ENCODE measurements around the gene ULBP1. TPM values are rescaled to one million over a fixed set of nuclear protein-coding genes. Genes with fewer than 3 reads are reported as not detected.
"Not testable (repeated sequence)": the region's sequence is repeated elsewhere in the genome, so short reads cannot be mapped to it uniquely, and the experiment has no call there.

The ULBP1 gene
- polyA plus RNA-seq, 1 donor: 0.03 TPM

- H3K27me3 ChIP-seq (ENCODE audit: control insufficient read depth, insufficient read depth, low read length): peaks cover 61% of the 10 kb centered on the region
- H3K4me1 ChIP-seq (ENCODE audit: control insufficient read depth, insufficient read depth, low read length): no peaks in the 10 kb centered on the region
- H3K36me3 ChIP-seq (ENCODE audit: control insufficient read depth, insufficient read depth, low read length): no peaks in the 10 kb centered on the region
- peak overlapping the region; percentile 60 for H3K4me3 ChIP-seq (ENCODE audit: low read length)
- H3K27ac ChIP-seq (ENCODE audit: low read length): no peak overlapping the region
- DNase-seq: peak; percentile 87 to 91
- WGBS (ENCODE audit: insufficient coverage, low lambda C conversion rate): no CpG with 5 or more reads among the region's 79 CpGs
- peaks cover 5% of the 10 kb centered on the region for H3K9me3 ChIP-seq (ENCODE audit: control insufficient read depth, low read depth, low read length)
These were observed 41.3 kb downstream of the ULBP1 start for GRCh38 chr6:150004783-150005717.

- no peak for DNase-seq
- Histone ChIP-seq H3K9me3 (ENCODE audit: control insufficient read depth, low read depth, low read length) (peaks cover 5% of the 10 kb centered on the region), H3K27ac (ENCODE audit: low read length) (no peak overlapping the region), H3K4me3 (ENCODE audit: low read length) (peak overlapping the region; percentile 60), H3K4me1 (ENCODE audit: control insufficient read depth, insufficient read depth, low read length) (no peaks in the 10 kb centered on the region), H3K27me3 (ENCODE audit: control insufficient read depth, insufficient read depth, low read length) (peaks cover 61% of the 10 kb centered on the region), H3K36me3 (ENCODE audit: control insufficient read depth, insufficient read depth, low read length) (no peaks in the 10 kb centered on the region)
- no CpG with 5 or more reads among the region's 14 CpGs for WGBS (ENCODE audit: insufficient coverage, low lambda C conversion rate)
These were observed 42.3 kb downstream of the ULBP1 start for GRCh38 chr6:150005761-150006651.

- H3K36me3 ChIP-seq (ENCODE audit: control insufficient read depth, insufficient read depth, low read length): no peaks in the 10 kb centered on the region
- H3K27ac ChIP-seq (ENCODE audit: low read length): no peak overlapping the region
- H3K9me3 ChIP-seq (ENCODE audit: control insufficient read depth, low read depth, low read length): peaks cover 5% of the 10 kb centered on the region
- WGBS (ENCODE audit: insufficient coverage, low lambda C conversion rate): no CpG with 5 or more reads among the region's 7 CpGs
- peaks cover 65% of the 10 kb centered on the region for H3K27me3 ChIP-seq (ENCODE audit: control insufficient read depth, insufficient read depth, low read length)
- no peak overlapping the region for H3K4me3 ChIP-seq (ENCODE audit: low read length)
- H3K4me1 ChIP-seq (ENCODE audit: control insufficient read depth, insufficient read depth, low read length): no peaks in the 10 kb centered on the region
- DNase-seq: no peak
These were observed 43.3 kb downstream of the ULBP1 start for GRCh38 chr6:150006961-150007464.

DNA sequence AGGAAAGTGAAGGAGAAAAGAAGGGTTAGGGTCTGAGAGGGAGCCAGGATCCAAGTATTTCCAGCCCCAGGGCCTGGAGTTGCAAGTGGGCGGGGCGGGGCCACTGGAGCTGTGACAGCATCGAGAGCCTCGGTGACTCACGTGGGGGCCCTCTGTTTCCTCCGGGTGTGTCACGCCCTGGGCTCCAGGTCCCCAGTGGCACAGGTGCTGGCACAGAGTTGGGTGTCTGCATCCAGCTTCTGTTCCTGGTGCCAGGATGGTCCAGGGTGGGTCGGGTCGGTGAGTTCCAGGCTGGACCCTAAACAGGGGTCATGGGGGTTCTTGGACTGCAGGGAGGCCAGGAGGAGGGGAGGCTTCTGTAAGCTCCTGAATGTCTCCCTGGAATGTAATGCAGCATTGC, 44.8 kb downstream of the ULBP1 start:
- no peaks in the 10 kb centered on the region for H3K36me3 ChIP-seq (ENCODE audit: control insufficient read depth, insufficient read depth, low read length)
- WGBS (ENCODE audit: insufficient coverage, low lambda C conversion rate): no CpG with 5 or more reads among the region's 9 CpGs
- H3K27me3 ChIP-seq (ENCODE audit: control insufficient read depth, insufficient read depth, low read length): peaks cover 74% of the 10 kb centered on the region
- no peaks in the 10 kb centered on the region for H3K4me1 ChIP-seq (ENCODE audit: control insufficient read depth, insufficient read depth, low read length)
- no peak overlapping the region for H3K27ac ChIP-seq (ENCODE audit: low read length)
- peak in 1 of 2 donors; percentile 24 for DNase-seq
- H3K4me3 ChIP-seq (ENCODE audit: low read length): no peak overlapping the region
- H3K9me3 ChIP-seq (ENCODE audit: control insufficient read depth, low read depth, low read length): peaks cover 5% of the 10 kb centered on the region

- H3K27ac ChIP-seq (ENCODE audit: low read length); DNase-seq; H3K4me3 ChIP-seq (ENCODE audit: low read length); H3K36me3 ChIP-seq (ENCODE audit: control insufficient read depth, insufficient read depth, low read length); H3K4me1 ChIP-seq (ENCODE audit: control insufficient read depth, insufficient read depth, low read length); H3K9me3 ChIP-seq (ENCODE audit: control insufficient read depth, low read depth, low read length): not testable (repeated sequence)
- peaks cover 78% of the 10 kb centered on the region for H3K27me3 ChIP-seq (ENCODE audit: control insufficient read depth, insufficient read depth, low read length)
- WGBS (ENCODE audit: insufficient coverage, low lambda C conversion rate): no CpG with 5 or more reads among the region's 8 CpGs
These were observed 49.4 kb downstream of the ULBP1 start for GRCh38 chr6:150012846-150013784.

DNA sequence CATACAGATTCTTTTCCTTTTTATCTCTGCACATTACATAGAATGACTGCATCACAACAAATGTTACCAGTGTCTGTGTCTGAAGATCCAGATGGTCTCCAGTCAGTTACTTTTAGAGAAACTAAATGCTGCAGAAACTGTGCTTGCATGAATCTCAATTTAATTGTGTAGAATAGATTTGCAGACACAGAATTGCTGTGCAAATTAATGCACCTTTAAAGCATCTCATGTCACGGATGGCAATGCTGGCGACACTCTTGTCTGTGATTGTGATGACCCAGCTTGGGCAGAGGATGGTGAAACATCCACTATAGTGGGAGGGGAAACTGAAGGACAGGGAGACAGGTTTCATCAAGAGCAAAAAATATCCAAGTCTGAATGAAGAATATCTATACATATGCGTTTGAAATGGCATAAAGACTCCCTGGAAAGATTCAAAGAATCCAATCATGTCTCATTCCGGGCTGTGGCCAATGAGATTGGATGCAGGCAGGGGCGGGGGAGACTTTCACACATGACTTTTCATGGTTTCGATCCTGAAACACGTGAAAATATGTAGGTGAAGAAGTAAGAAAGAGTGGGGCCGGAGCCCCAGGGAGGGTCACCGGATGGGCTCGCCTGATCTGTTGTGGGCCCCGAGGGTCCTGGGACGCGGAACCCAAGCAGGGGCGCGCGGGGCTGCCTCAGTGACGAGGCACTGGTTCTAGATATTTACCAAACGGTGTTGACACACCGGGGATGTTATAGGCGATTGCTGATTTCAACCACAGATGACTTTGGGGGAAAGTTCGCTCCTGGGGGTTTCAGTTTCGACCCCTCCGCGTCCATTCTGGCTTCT, 50.3 kb downstream of the ULBP1 start:
- H3K36me3 ChIP-seq (ENCODE audit: control insufficient read depth, insufficient read depth, low read length); H3K4me3 ChIP-seq (ENCODE audit: low read length); H3K9me3 ChIP-seq (ENCODE audit: control insufficient read depth, low read depth, low read length); H3K4me1 ChIP-seq (ENCODE audit: control insufficient read depth, insufficient read depth, low read length); DNase-seq; H3K27ac ChIP-seq (ENCODE audit: low read length): not testable (repeated sequence)
- no CpG with 5 or more reads among the region's 24 CpGs for WGBS (ENCODE audit: insufficient coverage, low lambda C conversion rate)
- peaks cover 76% of the 10 kb centered on the region for H3K27me3 ChIP-seq (ENCODE audit: control insufficient read depth, insufficient read depth, low read length)

GRCh38 chr6:150014623-150015280, 51.0 kb downstream of the ULBP1 start:
- DNase-seq; H3K9me3 ChIP-seq (ENCODE audit: control insufficient read depth, low read depth, low read length); H3K4me3 ChIP-seq (ENCODE audit: low read length); H3K4me1 ChIP-seq (ENCODE audit: control insufficient read depth, insufficient read depth, low read length); H3K27ac ChIP-seq (ENCODE audit: low read length); H3K36me3 ChIP-seq (ENCODE audit: control insufficient read depth, insufficient read depth, low read length): not testable (repeated sequence)
- WGBS (ENCODE audit: insufficient coverage, low lambda C conversion rate): no CpG with 5 or more reads among the region's 50 CpGs
- H3K27me3 ChIP-seq (ENCODE audit: control insufficient read depth, insufficient read depth, low read length): peaks cover 73% of the 10 kb centered on the region

DNA sequence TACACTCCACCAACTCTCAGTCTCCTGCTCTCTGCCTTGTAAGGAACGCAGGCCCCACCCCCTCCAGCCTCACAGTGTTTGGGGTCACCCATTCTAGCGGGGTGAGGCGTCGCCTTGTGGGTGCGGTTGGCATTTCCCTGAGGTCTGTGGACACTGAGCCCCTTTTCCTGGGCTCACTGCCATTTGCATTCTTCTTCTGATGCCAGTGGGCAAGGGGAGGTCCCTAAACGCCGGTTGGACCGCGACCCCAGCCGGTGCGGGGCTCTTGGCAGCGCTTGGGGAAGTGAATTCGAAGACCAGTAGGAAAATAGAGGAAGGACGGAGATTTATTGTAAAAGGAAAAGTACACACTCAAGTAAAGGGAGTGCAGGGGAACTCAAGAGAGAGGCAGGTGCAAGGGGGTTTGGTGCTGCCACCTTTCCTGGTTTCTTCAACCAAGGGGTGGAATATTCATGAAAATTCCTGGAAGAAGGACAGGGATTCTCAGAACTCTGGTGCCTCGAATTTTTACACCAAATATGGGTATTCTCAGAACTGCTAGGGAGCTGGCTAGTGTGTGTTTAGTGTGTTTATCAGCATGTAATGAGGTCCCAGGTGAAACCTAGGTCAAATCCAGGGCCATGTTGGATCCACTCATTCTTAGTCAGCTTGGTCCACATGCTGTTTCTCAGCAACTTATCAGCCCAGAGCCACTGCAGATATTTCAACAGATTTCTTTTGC, 51.7 kb downstream of the ULBP1 start:
- not testable (repeated sequence) for H3K27ac ChIP-seq (ENCODE audit: low read length); DNase-seq; H3K36me3 ChIP-seq (ENCODE audit: control insufficient read depth, insufficient read depth, low read length); H3K9me3 ChIP-seq (ENCODE audit: control insufficient read depth, low read depth, low read length); H3K4me1 ChIP-seq (ENCODE audit: control insufficient read depth, insufficient read depth, low read length); H3K4me3 ChIP-seq (ENCODE audit: low read length)
- peaks cover 69% of the 10 kb centered on the region for H3K27me3 ChIP-seq (ENCODE audit: control insufficient read depth, insufficient read depth, low read length)
- WGBS (ENCODE audit: insufficient coverage, low lambda C conversion rate): no CpG with 5 or more reads among the region's 15 CpGs

Data from large intestine (tissue), 3 donors.